Fibroblast of villous mesenchyme (primary cell): ENCODE measurements around the gene MISP3. TPM values are rescaled to one million over a fixed set of nuclear protein-coding genes. Genes with fewer than 3 reads are reported as not detected.
A peak's percentile ranks its signal among the peaks of the same experiment; 100 is the strongest.

Experiments used
- DNase-seq: peaks from one replicate; pipeline ENCODE4 v3.0.0-alpha.2; 2010; ENCODE audit warnings: low read depth
- H3K4me3 ChIP-seq: 2 replicates; pipeline ENCODE4 v1.5.1; 2011; ENCODE audit warnings: low read depth, mild to moderate bottlenecking, low read length
- CTCF ChIP-seq: IDR thresholded peaks from 2 replicates; pipeline ENCODE4 v1.5.1; 2012; ENCODE audit warnings: low read depth, mild to moderate bottlenecking, low read length; ENCODE audit not compliant: insufficient read depth
- total RNA-seq: library from RNA; depleted of rRNA; stranded (reverse); fragments of >200 nt; gene quantifications from 2 replicates; pipeline ENCODE4 v1.2.3, GENCODE V29; 2012

The MISP3 gene
- total RNA-seq, 1 donor: under 0.01 TPM

GRCh38 chr19:14059093-14059480, 13.5 kb upstream of the MISP3 start:
- DNase-seq: no peak
- H3K4me3 ChIP-seq: no peak overlapping the region
- peak; percentile 67 for TF ChIP-seq CTCF

- no peak for DNase-seq
- no peak for TF ChIP-seq CTCF
- H3K4me3 ChIP-seq: no peak overlapping the region
Measured at GRCh38 chr19:14059652-14060155, 12.9 kb upstream of the MISP3 start.

DNA sequence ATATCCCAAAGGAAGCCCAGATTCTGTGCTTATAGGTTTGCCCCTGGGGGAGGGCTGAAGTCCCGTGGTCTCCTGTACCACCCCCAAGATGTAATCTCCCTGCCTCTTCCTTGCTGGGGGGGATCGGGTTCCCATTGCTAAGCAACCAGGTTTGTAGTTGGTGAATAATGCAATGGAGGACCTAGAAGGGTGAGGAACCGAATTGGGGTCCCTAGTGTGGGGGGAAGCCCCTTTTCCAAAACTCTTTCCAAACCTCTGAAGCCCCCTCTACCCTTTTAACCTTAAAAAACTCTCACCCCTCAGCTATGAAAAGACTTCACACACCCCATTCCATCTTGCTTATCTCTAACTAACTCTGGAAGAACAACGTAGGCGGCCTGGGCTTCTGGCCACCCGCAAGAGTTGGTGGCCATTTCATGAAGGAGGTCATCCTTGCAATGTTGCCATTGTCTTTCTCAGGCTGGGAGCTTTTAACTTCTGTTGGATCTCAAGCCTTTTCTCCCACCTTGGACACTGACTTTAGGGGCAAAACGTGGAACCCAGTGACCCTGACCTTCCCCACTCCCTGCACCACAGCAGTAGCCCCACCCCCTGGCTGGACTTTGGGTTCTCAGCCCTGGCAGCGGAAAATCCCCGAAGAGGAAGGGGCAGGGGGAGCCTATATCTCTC, 11.4 kb upstream of the MISP3 start:
- TF ChIP-seq CTCF: no peak
- DNase-seq: no peak
- no peak overlapping the region for H3K4me3 ChIP-seq

DNA sequence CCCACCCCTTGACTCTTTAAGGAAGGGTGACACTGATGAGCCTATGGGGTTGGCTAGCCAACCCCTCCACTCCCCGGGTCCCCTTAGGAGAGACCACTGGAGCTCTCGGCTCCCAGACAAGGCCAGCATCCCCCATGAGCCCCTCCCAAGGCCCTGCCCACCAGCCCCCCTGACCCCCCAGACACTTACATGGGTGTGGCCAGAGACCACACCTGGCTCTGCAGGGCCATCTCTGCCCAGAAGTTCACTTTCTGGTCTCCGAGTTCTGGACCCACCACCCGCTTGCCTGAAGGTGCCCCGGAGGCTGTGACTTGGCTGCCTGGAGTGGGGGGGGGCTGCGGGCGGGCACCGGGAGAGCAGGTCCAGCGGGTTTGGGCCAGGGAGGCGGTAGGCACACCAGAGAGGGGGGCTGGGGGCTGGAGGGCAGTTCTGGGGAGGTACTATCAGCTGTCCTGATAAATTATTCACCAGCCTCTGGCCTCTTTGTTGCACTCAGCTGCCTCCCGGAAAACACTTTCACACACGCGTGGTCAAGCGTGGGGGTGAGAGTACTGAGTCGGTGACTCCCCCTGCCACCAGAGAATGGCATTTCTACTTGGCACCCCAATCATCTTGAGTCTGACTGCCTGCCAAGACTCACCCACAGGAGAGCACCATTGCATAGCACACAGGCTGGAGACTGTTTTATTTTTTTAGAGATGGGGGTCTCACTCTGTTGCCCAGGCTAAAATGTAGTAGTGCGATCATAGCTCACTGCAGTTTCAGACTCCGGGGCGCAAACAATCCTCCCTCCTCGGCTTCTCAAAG, 10.6 kb upstream of the MISP3 start, which contains the start of gene PALM3:
TSS of gene PALM3 (minus strand) at position 326 of the 807 bp plus-strand sequence. CDS start at position 230, 96 bp downstream.
- no peak for TF ChIP-seq CTCF

GRCh38 chr19:14062558-14062855, 10.1 kb upstream of the MISP3 start:
- DNase-seq: no peak
- no peak for TF ChIP-seq CTCF
- H3K4me3 ChIP-seq: no peak overlapping the region

More for the DNA sequence above, 10.6 kb upstream of the MISP3 start, which contains the start of gene PALM3:
- no peak within 1 kb of the TSS for H3K4me3 ChIP-seq
- DNase-seq: no peak

GRCh38 chr19:14063105-14063504, 9.5 kb upstream of the MISP3 start:
- no peak for TF ChIP-seq CTCF
- DNase-seq: no peak
- H3K4me3 ChIP-seq: no peak overlapping the region
